HCT116 (cell line): ENCODE data around the gene NFATC1. TPM values are rescaled to one million over a fixed set of nuclear protein-coding genes. Genes with fewer than 3 reads are reported as not detected.

ENCODE experiments used
- ATAC-seq: fragments of 200-7000 bp; cut with Tn5 transposase; 2 replicates; pipeline ENCODE4 v1.9.1; 2020; ENCODE audit warnings: mild to moderate bottlenecking, moderate library complexity
- BruUV-seq: library from RNA; stranded (reverse); fragments of 400-500 nt; replicated peaks from 2 replicates; lab custom pipeline; 2021; lab: Mats Ljungman, UMichigan
- CTCF ChIA-PET: fragments of 300-600 bp; sonication (Branson Sonifier 250); formaldehyde crosslinking; loops from one replicate; lab custom pipeline; 2021; ENCODE audit warnings: antibody characterized with exemption; lab: Charles Lee
- POLR2A ChIA-PET: fragments of 300-600, 350-600 bp; sonication (Branson Sonifier 250); formaldehyde crosslinking; loops from one replicate; lab custom pipeline; 2021; ENCODE audit warnings: antibody characterized with exemption; lab: Charles Lee
- RAD21 ChIA-PET, 2 experiments: fragments of 300-600 bp; sonication (Branson Sonifier 250); formaldehyde crosslinking; loops; one replicate each; lab custom pipeline; 2023; ENCODE audit warnings: low total read pairs in 2 of 2; ENCODE audit not compliant: uncharacterized antibody in 2 of 2, unreplicated experiment in 2 of 2, low non-redundant PET in 1 of 2; lab: Charles Lee
- DNase-seq: peaks from one replicate; pipeline ENCODE4 v3.0.0-alpha.2; 2010; ENCODE audit warnings: low read depth, low spot score
- H2AFZ ChIP-seq: fragments of 200-600 bp; shearing (Covaris generic), sonication (generic); 2 replicates; pipeline ENCODE4 v1.6.1; 2017; ENCODE audit warnings: low read depth, mixed run types, mixed read lengths, antibody characterized with exemption, low read length; ENCODE audit not compliant: poor library complexity, severe bottlenecking
- H3K27ac ChIP-seq: 2 replicates; pipeline ENCODE4 v1.5.1; 2012; ENCODE audit warnings: low read depth, low read length
- H3K27me3 ChIP-seq: fragments of 200-600 bp; sonication (generic); 2 replicates; pipeline ENCODE4 v1.6.1; 2016; ENCODE audit warnings: mixed run types, low read length, mixed read lengths; ENCODE audit not compliant: insufficient read depth
- H3K36me3 ChIP-seq, 2 experiments: fragments of 200-500 bp in 1 of 2; fragments of 200-600 bp in 1 of 2; sonication (Bioruptor generic) in 1 of 2; sonication (generic) in 1 of 2; 2 replicates each; pipeline versions ENCODE4 v1.5.1 to v1.6.1; 2014 to 2016; ENCODE audit warnings: low read length in 2 of 2, inconsistent platforms in 1 of 2, mixed read lengths in 1 of 2, mixed run types in 1 of 2; ENCODE audit not compliant: insufficient read depth in 2 of 2, control insufficient read depth in 1 of 2
- H3K4me1 ChIP-seq, 2 experiments: fragments of 200-600 bp in 1 of 2; sonication (generic) in 1 of 2; 2 replicates each; pipeline versions ENCODE4 v1.5.1 to v1.6.1; 2012 to 2017; ENCODE audit warnings: low read length in 2 of 2, inconsistent platforms in 1 of 2, mild to moderate bottlenecking in 1 of 2, mixed read lengths in 1 of 2, mixed run types in 1 of 2, moderate library complexity in 1 of 2; ENCODE audit not compliant: insufficient read depth in 2 of 2, control insufficient read depth in 1 of 2
- H3K4me2 ChIP-seq: fragments of 200-600 bp; sonication (generic); 2 replicates; pipeline ENCODE4 v1.6.1; 2017; ENCODE audit warnings: mixed run types, low read length, mixed read lengths
- H3K4me3 ChIP-seq, 2 experiments: fragments of 200-600 bp in 1 of 2; sonication (generic) in 1 of 2; replicated peaks in 1 of 2; 2 replicates each; pipeline ENCODE4 v1.5.1; 2011 to 2016; ENCODE audit warnings: low read length in 2 of 2, control low read depth in 1 of 2, low read depth in 1 of 2, mild to moderate bottlenecking in 1 of 2, mixed read lengths in 1 of 2, mixed run types in 1 of 2
- H3K79me2 ChIP-seq: fragments of 200-600 bp; sonication (generic); 2 replicates; pipeline ENCODE4 v1.6.1; 2017; ENCODE audit warnings: mild to moderate bottlenecking, mixed run types, low read length, moderate library complexity, mixed read lengths; ENCODE audit not compliant: insufficient read depth
- H3K9ac ChIP-seq: fragments of 200-600 bp; sonication (generic); 2 replicates; pipeline ENCODE4 v1.6.1; 2016; ENCODE audit warnings: low read length, mixed read lengths
- H3K9me2 ChIP-seq: fragments of 200-600 bp; sonication (generic), shearing (Covaris generic); 2 replicates; pipeline ENCODE4 v1.6.1; 2017; ENCODE audit warnings: mixed run types, mild to moderate bottlenecking, moderate library complexity; ENCODE audit not compliant: insufficient read depth
- H3K9me3 ChIP-seq, 2 experiments: fragments of 200-500 bp in 1 of 2; fragments of 200-600 bp in 1 of 2; sonication (Bioruptor generic) in 1 of 2; sonication (generic) in 1 of 2; 2 replicates each; pipeline ENCODE4 v1.6.1; 2014 to 2017; ENCODE audit warnings: low read length in 2 of 2, mixed read lengths in 2 of 2, inconsistent platforms in 1 of 2, low read depth in 1 of 2, mild to moderate bottlenecking in 1 of 2, mixed run types in 1 of 2, moderate library complexity in 1 of 2; ENCODE audit not compliant: control insufficient read depth in 1 of 2, insufficient read depth in 1 of 2
- H4K20me1 ChIP-seq: fragments of 200-600 bp; sonication (generic), shearing (Covaris generic); 2 replicates; pipeline ENCODE4 v1.6.1; 2017; ENCODE audit warnings: mixed run types, mild to moderate bottlenecking, moderate library complexity; ENCODE audit not compliant: insufficient read depth
- CBX3 ChIP-seq: IDR thresholded peaks from 2 replicates; pipeline ENCODE4 v1.6.1; 2012; ENCODE audit warnings: low read depth
- CEBPB ChIP-seq: IDR thresholded peaks from 2 replicates; pipeline ENCODE4 v1.6.1; 2012; ENCODE audit warnings: low read depth
- ELF1 ChIP-seq: IDR thresholded peaks from 2 replicates; pipeline ENCODE4 v1.6.1; 2012; ENCODE audit warnings: low read depth, borderline replicate concordance
- POLR2A ChIP-seq: IDR thresholded peaks from 2 replicates; pipeline ENCODE4 v1.7.0; 2011; ENCODE audit warnings: borderline replicate concordance; ENCODE audit not compliant: insufficient read depth, insufficient read length; ENCODE audit errors: extremely low read depth
- RAD21 ChIP-seq: IDR thresholded peaks from 2 replicates; pipeline ENCODE4 v1.6.1; 2012; ENCODE audit warnings: low read depth, mild to moderate bottlenecking
- REST ChIP-seq: IDR thresholded peaks from 2 replicates; pipeline ENCODE4 v1.6.1; 2012; ENCODE audit warnings: low read depth
- SIN3A ChIP-seq: IDR thresholded peaks from 2 replicates; pipeline ENCODE4 v1.6.1; 2012; ENCODE audit warnings: low read depth
- SP1 ChIP-seq: IDR thresholded peaks from 2 replicates; pipeline ENCODE4 v1.6.1; 2012; ENCODE audit warnings: low read depth
- SRF ChIP-seq: IDR thresholded peaks from 2 replicates; pipeline ENCODE4 v1.6.1; 2012; ENCODE audit warnings: low read depth
- YY1 ChIP-seq: IDR thresholded peaks from 2 replicates; pipeline ENCODE4 v1.6.1; 2011; ENCODE audit warnings: low read length, low read depth, moderate library complexity, mild to moderate bottlenecking; ENCODE audit not compliant: insufficient replicate concordance; ENCODE audit errors: extremely low read depth
- ZBTB33 ChIP-seq: IDR thresholded peaks from 2 replicates; pipeline ENCODE4 v1.6.1; 2011; ENCODE audit warnings: mild to moderate bottlenecking, low read length, moderate library complexity; ENCODE audit not compliant: insufficient replicate concordance; ENCODE audit errors: extremely low read depth
- ZNF274 ChIP-seq: fragments of 200-500 bp; sonication (Bioruptor generic); IDR thresholded peaks from 2 replicates; pipeline ENCODE4 v1.6.1; 2014; ENCODE audit warnings: mild to moderate bottlenecking, low read depth, low read length, inconsistent platforms
- intact Hi-C: fragments of 100-400 bp; cut with micrococcal nuclease; formaldehyde crosslinking; loops from 2 replicates; pipeline ENCODE4 v1.10.0; 2022
- total RNA-seq: library from RNA; stranded (reverse); gene quantifications from one replicate; pipeline ENCODE4 v1.2.1, GENCODE V29; 2021; ENCODE audit not compliant: unreplicated experiment

NFATC1 gene
- total RNA-seq, 1 experiment from 2014 or later: 20.8 TPM

- no peak overlapping the region for H3K4me3 ChIP-seq
- no peak overlapping the region for H2AFZ ChIP-seq
- H3K9me3 ChIP-seq: no peaks in the 10 kb centered on the region
- ChIA-PET RAD21 (no interaction called here), POLR2A (no interaction called here), CTCF (no interaction called here)
- BruUV-seq: no TSS peak
- no peak overlapping the region for H3K27ac ChIP-seq
- DNase-seq (no peak), ATAC-seq (no peak)
- H3K9ac ChIP-seq: no peak overlapping the region
- intact Hi-C loops: no loop called here
- H3K79me2 ChIP-seq: no peaks in the 10 kb centered on the region
- no peaks in the 10 kb centered on the region for H4K20me1 ChIP-seq
- H3K36me3 ChIP-seq: no peaks in the 10 kb centered on the region
- no peak overlapping the region for H3K4me2 ChIP-seq
- H3K27me3 ChIP-seq: no peaks in the 10 kb centered on the region
- H3K4me1 ChIP-seq: no peaks in the 10 kb centered on the region
- H3K9me2 ChIP-seq: no peaks in the 10 kb centered on the region
- TF ChIP-seq ZNF274 (no peak), ELF1 (no peak), CBX3 (no peak), SRF (no peak), YY1 (no peak), RAD21 (no peak), REST (no peak), POLR2A (no peak), SIN3A (no peak), CEBPB (no peak), SP1 (no peak), ZBTB33 (no peak)
- TF ChIP-seq, all 23 proteins: peak for 0
Observed at GRCh38 chr18:79525556-79526467, 130.1 kb downstream of the NFATC1 start.
